ENCODE measurements around the gene ERMARD.

Gene ERMARD

DNA sequence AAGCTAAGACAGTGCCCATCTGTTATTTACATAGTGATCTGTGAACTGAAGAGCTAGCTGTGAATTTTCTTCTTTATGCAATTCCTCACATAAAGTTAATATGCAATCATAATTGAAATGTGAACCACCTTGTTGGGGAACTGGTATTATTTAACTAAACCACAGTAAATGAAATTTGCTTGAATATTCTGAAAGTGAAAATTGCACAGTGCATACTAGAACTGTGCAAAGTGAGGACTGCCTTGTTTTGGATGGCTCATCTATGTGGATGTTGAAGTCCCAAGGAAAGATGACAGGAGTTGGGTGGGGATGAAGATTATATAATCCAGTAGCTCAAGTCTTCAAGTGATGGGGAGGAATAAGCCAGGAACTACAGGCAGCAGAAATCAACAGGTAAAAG, 21.5 kb upstream of the ERMARD start:
- TF ChIP-seq CTCF (IDR thresholded peaks at IDR 0.05; ENCODE audit: extremely low read depth, insufficient read depth, missing control alignments): no peak
- DNase-seq (ENCODE audit: low spot score): no peak
- in situ Hi-C loops (cut with MboI; ENCODE audit: low pct_unique_long_range_greater_than_20kb, low sequenced_read_pairs, unreplicated experiment): no loop called here

GRCh38 chr6:169738204-169738975, 13.0 kb upstream of the ERMARD start:
- TF ChIP-seq CTCF (IDR thresholded peaks at IDR 0.05; ENCODE audit: extremely low read depth, insufficient read depth, missing control alignments): no peak
- DNase-seq (ENCODE audit: low spot score): no peak
- in situ Hi-C loops (cut with MboI; ENCODE audit: low pct_unique_long_range_greater_than_20kb, low sequenced_read_pairs, unreplicated experiment): no loop called here

GRCh38 chr6:169738976-169739529, 12.4 kb upstream of the ERMARD start:
- TF ChIP-seq CTCF (IDR thresholded peaks at IDR 0.05; ENCODE audit: extremely low read depth, insufficient read depth, missing control alignments): no peak
- in situ Hi-C loops (cut with MboI; ENCODE audit: low pct_unique_long_range_greater_than_20kb, low sequenced_read_pairs, unreplicated experiment): no loop called here
- DNase-seq (ENCODE audit: low spot score): no peak

GRCh38 chr6:169741344-169741743, 10.1 kb upstream of the ERMARD start:
- no peak for TF ChIP-seq CTCF (IDR thresholded peaks at IDR 0.05; ENCODE audit: extremely low read depth, insufficient read depth, missing control alignments)
- in situ Hi-C loops (cut with MboI; ENCODE audit: low pct_unique_long_range_greater_than_20kb, low sequenced_read_pairs, unreplicated experiment): no loop called here

DNA sequence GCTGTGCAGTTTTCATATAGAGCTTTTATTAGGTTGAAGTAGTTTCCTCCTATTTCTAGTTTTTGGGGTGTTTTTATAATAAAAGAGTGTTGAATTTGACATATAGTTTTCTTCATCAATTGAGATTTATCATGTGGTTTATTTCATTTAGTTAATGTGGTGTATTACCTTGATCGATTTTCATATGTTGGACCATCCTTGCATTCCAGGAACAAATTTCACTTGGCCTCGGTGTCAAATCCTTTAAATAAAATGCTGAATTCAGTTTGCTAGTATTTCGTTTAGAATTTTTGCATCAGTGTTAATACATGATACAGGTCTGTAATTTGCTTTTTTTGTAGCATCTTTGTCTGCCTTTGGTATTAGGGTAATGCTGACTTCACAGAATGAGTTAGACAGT, 6.0 kb upstream of the ERMARD start:
- no peak for DNase-seq (ENCODE audit: low spot score)
- in situ Hi-C loops (cut with MboI; ENCODE audit: low pct_unique_long_range_greater_than_20kb, low sequenced_read_pairs, unreplicated experiment): no loop called here
- TF ChIP-seq CTCF (IDR thresholded peaks at IDR 0.05; ENCODE audit: extremely low read depth, insufficient read depth, missing control alignments): no peak

More at GRCh38 chr6:169741344-169741743, 10.1 kb upstream of the ERMARD start:
- no peak for DNase-seq (ENCODE audit: low spot score)

GRCh38 chr6:169746556-169746955, 4.9 kb upstream of the ERMARD start:
- TF ChIP-seq CTCF (IDR thresholded peaks at IDR 0.05; ENCODE audit: extremely low read depth, insufficient read depth, missing control alignments): no peak
- DNase-seq (ENCODE audit: low spot score): no peak
- in situ Hi-C loops (cut with MboI; ENCODE audit: low pct_unique_long_range_greater_than_20kb, low sequenced_read_pairs, unreplicated experiment): no loop called here
